NCI-H1694 treated with DMSO at 0.1 percent for 48 hours (cell line): ENCODE measurements around the gene HMCN2.
"Not testable (repeated sequence)": the region's sequence is repeated elsewhere in the genome, so short reads cannot be mapped to it uniquely, and the experiment has no call there.

Experiments used
- DNase-seq: peaks from one replicate; lab custom pipeline; 2025; lab: John Stamatoyannopoulos, UW

HMCN2 gene

GRCh38 chr9:130391866-130392265 is 126.3 kb downstream of the HMCN2 start:
- no peak for DNase-seq

DNA sequence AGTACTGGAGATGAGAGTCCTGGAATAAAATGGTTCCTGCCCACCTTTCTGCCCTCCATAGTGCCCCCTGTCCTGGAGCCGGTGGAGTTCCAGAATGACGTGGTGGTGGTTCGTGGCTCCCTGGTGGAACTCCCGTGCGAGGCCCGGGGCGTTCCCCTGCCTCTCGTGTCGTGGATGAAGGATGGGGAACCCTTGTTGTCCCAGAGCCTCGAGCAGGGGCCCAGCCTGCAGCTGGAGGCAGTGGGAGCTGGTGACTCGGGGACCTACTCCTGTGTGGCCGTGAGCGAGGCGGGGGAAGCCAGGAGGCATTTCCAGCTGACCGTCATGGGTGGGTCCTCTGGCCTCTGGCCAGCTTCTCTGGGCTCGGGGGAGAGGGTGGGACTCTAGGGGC is 128.1 kb downstream of the HMCN2 start:
- DNase-seq = no peak

GRCh38 chr9:130394320-130394719 is 128.8 kb downstream of the HMCN2 start:
- DNase-seq = no peak

DNA sequence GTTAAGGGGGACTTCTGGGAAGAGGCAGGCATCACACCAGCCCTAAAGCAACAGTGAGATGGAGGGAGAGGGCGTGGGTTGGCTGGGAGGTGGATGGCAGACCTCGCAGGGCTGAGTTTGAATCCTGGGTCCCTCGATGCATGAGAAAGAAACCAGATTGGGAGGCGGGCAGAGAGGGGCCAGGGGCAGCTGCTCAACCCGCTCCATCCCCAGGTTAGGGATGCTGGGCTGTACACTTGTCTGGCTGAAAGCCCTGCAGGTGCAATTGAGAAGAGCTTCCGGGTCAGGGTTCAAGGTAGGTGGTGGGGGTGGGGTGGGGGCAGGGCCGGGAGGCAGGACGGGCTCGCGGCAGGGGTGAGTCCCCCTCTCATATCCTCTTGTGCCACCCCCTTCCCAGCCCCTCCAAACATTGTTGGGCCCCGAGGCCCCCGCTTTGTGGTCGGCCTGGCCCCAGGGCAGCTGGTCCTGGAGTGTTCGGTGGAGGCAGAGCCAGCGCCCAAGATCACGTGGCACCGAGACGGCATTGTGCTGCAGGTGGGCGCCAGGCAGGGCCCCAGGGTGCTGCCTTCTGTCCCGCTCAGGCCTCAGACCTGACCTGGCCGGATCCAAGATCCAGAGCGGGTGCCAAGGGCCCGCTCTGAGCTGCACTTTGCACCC is 129.4 kb downstream of the HMCN2 start:
- no peak for DNase-seq

DNA sequence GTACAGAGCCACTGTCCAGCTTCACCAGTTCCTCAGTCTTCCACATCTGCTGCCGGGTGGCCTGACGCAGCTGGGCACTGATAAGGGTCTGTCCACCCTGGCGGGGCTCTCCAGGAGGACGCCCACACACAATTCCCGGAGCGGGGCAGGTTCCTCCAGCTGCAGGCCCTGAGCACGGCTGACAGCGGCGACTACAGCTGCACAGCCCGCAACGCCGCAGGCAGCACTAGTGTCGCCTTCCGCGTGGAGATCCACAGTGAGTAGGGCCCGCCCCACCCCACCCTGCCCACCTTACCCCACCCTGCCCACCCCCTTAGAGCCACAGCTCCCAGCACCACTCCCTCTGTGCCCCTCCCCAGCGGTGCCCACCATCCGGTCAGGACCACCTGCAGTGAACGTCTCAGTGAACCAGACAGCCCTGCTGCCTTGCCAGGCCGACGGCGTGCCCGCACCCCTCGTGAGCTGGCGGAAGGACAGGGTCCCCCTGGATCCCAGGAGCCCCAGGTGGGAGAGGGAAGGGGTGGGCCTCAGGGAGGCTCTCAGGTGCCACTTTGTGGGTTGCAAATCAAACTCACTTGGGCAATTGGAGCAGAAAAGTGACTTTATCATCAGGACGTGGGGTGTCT is 130.4 kb downstream of the HMCN2 start:
- no peak for DNase-seq

DNA sequence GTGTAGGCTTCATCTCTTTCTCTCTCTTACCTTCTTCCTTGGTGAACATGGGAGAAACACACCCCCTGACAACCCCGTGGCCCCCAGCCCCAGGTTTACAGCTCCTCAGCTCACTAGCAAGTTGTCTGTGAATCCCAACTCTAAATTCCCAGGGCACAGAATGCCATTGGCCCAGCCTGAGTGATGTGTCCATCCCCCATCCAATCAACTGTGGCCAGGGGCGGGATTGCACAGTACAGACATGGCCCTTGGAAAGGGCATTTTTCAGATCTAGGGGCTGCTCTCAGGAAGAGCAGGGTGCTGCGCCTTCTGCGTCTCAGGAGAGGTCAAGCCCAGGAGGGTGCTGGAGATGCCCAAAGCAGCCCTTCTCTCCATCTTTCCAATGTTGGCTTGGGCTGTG is 131.0 kb downstream of the HMCN2 start:
- DNase-seq = no peak

DNA sequence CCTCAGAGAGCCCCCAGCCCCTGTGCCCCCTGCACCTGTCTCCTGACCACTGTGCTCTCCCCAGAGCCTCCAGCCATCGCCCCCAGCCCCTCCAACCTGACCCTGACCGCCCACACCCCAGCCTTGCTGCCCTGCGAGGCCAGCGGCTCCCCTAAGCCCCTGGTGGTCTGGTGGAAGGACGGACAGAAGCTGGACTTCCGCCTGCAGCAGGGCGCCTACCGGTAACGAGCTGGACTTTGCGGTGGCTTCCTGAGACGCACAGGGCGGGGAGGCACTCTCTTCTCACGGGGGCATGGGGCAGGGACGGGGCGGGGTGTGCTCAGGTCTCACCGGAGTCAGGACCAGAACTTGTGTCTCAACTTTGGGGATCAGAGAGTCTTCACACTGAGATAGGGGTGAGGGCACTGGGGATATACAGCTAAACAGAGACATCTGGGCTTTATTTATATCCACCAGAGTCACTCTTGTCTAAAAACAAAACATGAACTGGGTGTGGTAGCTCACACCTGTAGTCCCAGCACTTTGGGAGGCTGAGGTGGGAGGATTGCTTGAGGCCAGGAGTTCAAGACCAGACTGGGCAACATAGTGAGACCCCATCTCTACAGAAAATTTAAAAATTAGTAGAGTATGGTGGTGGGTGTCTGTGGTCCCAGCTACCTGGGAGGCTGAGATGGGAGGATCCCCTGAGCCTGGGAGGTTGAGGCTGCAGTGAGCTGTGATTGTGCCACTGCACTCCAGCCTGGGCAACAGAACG is 133.1 kb downstream of the HMCN2 start:
- DNase-seq = no peak

DNA sequence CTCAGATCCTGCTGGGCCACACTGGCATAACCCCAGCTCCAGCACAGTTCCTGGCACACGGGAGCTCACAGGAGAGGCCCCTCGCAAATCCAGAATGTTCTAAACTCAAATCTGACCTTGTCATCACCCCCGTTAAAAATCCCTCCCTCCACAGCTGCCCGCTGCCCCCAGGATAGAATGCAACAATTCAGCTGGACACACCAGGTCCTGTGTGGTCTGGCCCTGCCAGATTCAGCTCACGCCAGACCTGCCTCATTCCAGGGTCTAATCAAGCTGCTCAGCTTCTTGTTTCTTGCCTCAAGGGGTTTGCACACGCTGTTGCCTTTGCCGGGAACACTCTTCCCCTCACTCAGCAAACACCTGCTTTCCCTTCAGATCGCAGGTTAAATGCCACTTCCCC is 134.2 kb downstream of the HMCN2 start:
- no peak for DNase-seq

- no peak for DNase-seq
Observed at GRCh38 chr9:130400870-130401269, 135.3 kb downstream of the HMCN2 start.

- DNase-seq = not testable (repeated sequence)
Observed at GRCh38 chr9:130401742-130402141, 136.2 kb downstream of the HMCN2 start.

DNA sequence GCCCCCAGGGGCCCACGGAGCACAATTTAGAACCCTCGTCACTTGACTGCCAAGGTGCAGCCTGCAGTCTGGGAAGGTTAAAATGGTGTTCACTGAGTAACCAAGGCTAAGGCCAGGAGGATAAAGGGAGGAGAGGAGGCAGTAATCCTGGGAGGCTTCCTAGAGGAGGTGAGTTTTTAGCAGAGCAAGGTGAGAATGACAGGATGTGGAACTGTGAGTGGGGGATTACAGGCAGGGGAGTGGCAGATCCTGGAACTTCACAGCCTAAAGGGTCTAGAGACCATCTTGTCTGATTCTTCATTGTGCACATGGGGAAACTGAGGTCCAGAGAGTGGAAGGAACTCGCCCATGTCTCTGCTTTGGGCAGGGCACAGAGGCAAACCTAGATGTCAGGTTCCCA is 136.7 kb downstream of the HMCN2 start:
- no peak for DNase-seq

DNA sequence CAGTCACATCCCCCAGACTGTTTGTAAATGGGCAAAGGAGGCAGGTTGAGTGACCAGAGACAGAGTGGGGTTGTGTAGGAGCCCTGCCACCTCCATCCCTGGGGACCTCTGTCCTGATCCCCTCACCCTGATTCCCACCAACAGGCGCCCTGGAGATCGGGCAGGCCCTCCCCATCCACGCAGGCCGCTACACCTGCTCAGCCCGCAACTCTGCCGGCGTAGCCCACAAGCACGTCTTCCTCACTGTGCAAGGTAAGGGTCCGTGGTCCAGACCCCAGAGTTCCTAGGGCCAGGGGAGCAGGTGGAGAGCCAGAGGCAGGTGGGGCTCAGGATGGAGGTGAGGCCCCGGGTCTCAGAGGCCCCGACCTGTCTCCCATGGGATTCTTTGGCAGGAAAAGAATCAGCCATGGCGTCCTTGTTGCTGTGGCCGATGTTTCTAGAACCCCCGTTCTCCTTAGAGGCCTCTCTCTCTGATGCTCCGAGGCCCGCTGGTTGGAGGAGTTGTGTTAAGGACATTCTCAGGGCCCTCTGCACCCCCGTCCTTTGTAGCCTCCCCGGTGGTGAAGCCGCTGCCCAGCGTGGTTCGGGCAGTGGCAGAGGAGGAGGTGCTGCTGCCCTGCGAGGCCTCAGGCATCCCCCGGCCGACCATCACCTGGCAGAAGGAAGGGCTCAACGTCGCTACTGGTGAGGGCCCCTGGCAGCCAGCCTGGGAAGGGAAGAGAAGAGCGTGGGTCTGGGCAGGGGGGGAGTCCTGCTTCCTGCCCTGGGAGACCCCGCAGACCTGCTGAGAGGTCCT is 137.3 kb downstream of the HMCN2 start:
- no peak for DNase-seq

GRCh38 chr9:130405657-130406257 is 140.2 kb downstream of the HMCN2 start:
- DNase-seq = no peak

GRCh38 chr9:130406278-130406895 is 140.8 kb downstream of the HMCN2 start:
- DNase-seq = no peak

- DNase-seq = no peak
Observed at GRCh38 chr9:130407916-130408663, 142.5 kb downstream of the HMCN2 start.

GRCh38 chr9:130408669-130409068 is 143.1 kb downstream of the HMCN2 start:
- DNase-seq = no peak

DNA sequence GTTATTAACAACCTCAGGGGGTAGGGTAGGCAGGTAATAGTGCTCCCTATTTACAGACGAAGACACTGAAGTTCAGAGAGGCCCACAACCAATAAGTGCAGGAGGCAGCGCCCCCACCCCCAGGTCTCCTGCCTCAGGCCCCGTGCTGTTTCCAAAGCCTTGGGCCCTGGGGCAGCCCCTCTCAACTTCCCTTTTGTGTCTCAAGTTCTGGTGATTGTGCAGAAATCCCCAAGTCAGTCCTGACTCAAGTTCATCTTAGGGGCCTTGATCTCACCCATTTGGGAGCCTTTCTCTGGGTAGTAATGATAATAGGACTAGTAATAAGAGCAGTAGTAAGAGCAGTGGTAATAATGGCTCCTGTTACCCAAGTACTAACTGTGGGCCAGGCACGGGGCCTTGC is 143.7 kb downstream of the HMCN2 start:
- DNase-seq = no peak

DNA sequence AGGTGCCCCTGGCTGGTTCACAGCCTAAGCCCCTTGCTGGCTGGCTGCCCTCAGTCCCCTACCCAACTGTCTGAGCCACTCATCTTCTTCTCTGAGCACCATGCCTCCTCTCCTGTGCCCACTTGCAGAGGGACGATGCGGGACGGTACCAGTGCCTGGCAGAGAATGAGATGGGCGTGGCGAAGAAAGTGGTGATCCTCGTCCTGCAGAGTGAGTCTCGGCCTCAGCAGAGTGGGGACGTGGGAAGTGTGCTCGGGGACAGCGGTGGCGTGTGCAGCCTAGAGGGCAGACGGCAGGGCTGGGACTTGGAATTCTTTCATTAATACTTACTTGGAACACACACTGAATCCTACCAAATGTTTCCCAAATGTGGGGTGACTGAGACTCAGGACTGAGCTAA is 144.9 kb downstream of the HMCN2 start:
- DNase-seq = no peak

DNA sequence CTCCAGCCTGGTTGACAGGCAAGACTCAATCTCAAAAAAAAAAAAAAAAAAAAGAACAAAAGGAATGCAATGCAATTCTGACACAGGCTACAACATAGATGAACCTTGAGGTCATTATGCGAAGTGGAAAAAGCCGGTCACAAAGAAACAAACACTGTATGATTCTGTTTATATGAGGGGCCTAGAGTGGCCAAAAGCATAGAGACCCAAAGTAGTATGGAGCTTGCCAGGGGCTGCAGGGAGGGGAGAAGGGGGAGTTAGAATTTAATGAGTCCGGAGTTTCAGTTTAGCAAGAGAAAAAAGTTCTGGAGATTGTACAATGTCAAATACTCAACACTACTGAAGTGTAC is 146.0 kb downstream of the HMCN2 start:
- no peak for DNase-seq

- no peak for DNase-seq
Observed at GRCh38 chr9:130414081-130414731, 148.6 kb downstream of the HMCN2 start.
